Loucy (cell line): ENCODE results near the gene COL23A1.

Experiments used
- H2AFZ ChIP-seq: fragments of 200-600 bp; sonication (generic); 2 replicates; pipeline ENCODE4 v1.6.0; 2016; ENCODE audit warnings: antibody characterized with exemption, mild to moderate bottlenecking, low read length, moderate library complexity
- H3F3A ChIP-seq: fragments of 200-600 bp; 2 replicates; pipeline ENCODE4 v1.6.0; 2016; ENCODE audit warnings: antibody characterized with exemption, low read depth, mild to moderate bottlenecking
- H3K27me3 ChIP-seq: fragments of 200-600 bp; sonication (generic); 2 replicates; pipeline ENCODE4 v1.6.1; 2014; ENCODE audit warnings: low read length, mild to moderate bottlenecking; ENCODE audit not compliant: insufficient read depth, poor library complexity, severe bottlenecking
- H3K36me3 ChIP-seq: fragments of 200-600 bp; sonication (generic); 2 replicates; pipeline ENCODE4 v1.6.1; 2016; ENCODE audit warnings: low read length; ENCODE audit not compliant: insufficient read depth
- H3K4me1 ChIP-seq: fragments of 200-600 bp; sonication (generic); 2 replicates; pipeline ENCODE4 v1.5.1; 2014; ENCODE audit warnings: low read length, mild to moderate bottlenecking; ENCODE audit not compliant: insufficient read depth, poor library complexity, severe bottlenecking
- H3K4me2 ChIP-seq: fragments of 200-600 bp; sonication (generic); 2 replicates; pipeline ENCODE4 v1.6.0; 2014; ENCODE audit warnings: antibody characterized with exemption, low read length, low read depth, mild to moderate bottlenecking; ENCODE audit not compliant: poor library complexity, severe bottlenecking
- H3K4me3 ChIP-seq: fragments of 200-600 bp; sonication (generic); 2 replicates; pipeline ENCODE4 v1.5.1; 2014; ENCODE audit warnings: low read length, mild to moderate bottlenecking, mixed read lengths; ENCODE audit not compliant: poor library complexity, severe bottlenecking
- H3K79me2 ChIP-seq: fragments of 200-600 bp; sonication (generic); 2 replicates; pipeline ENCODE4 v1.6.1; 2014; ENCODE audit warnings: low read length; ENCODE audit not compliant: insufficient read depth
- H3K9ac ChIP-seq: fragments of 200-600 bp; sonication (generic); 2 replicates; pipeline ENCODE4 v1.6.0; 2014; ENCODE audit warnings: mild to moderate bottlenecking, low read depth, low read length, moderate library complexity; ENCODE audit not compliant: poor library complexity, severe bottlenecking
- H3K9me2 ChIP-seq: fragments of 200-600 bp; sonication (generic); replicated peaks from 2 replicates; pipeline ENCODE4 v1.6.1; 2016; ENCODE audit warnings: low read depth, low read length, mixed read lengths
- H3K9me3 ChIP-seq: fragments of 200-600 bp; sonication (generic); 2 replicates; pipeline ENCODE4 v1.6.1; 2014; ENCODE audit warnings: mild to moderate bottlenecking, antibody characterized with exemption, low read length, low read depth; ENCODE audit not compliant: insufficient read depth
- H4K20me1 ChIP-seq: fragments of 200-600 bp; sonication (generic); 2 replicates; pipeline ENCODE4 v1.6.0; 2014; ENCODE audit warnings: antibody characterized with exemption, low read length, mild to moderate bottlenecking; ENCODE audit not compliant: insufficient read depth, poor library complexity, severe bottlenecking
- EZH2phosphoT487 ChIP-seq: fragments of 200-600 bp; IDR thresholded peaks from 2 replicates; pipeline ENCODE4 v1.6.1; 2018; ENCODE audit warnings: antibody characterized with exemption, mild to moderate bottlenecking, moderate library complexity, borderline replicate concordance
- TF ChIP-seq, protein P1 (sequence below): fragments of 200-600 bp; sonication (generic); conservative IDR thresholded peaks from 2 replicates; pipeline ENCODE4 v1.5.1; 2014; ENCODE audit warnings: mild to moderate bottlenecking, antibody characterized with exemption, low read length

The COL23A1 gene

GRCh38 chr5:178244576-178244975, 345.6 kb downstream of the COL23A1 start:
- no peaks in the 10 kb centered on the region for H3K4me1 ChIP-seq

GRCh38 chr5:178242416-178242815, 347.8 kb downstream of the COL23A1 start:
- no peaks in the 10 kb centered on the region for H3K9me3 ChIP-seq
- TF ChIP-seq, protein P1, sequence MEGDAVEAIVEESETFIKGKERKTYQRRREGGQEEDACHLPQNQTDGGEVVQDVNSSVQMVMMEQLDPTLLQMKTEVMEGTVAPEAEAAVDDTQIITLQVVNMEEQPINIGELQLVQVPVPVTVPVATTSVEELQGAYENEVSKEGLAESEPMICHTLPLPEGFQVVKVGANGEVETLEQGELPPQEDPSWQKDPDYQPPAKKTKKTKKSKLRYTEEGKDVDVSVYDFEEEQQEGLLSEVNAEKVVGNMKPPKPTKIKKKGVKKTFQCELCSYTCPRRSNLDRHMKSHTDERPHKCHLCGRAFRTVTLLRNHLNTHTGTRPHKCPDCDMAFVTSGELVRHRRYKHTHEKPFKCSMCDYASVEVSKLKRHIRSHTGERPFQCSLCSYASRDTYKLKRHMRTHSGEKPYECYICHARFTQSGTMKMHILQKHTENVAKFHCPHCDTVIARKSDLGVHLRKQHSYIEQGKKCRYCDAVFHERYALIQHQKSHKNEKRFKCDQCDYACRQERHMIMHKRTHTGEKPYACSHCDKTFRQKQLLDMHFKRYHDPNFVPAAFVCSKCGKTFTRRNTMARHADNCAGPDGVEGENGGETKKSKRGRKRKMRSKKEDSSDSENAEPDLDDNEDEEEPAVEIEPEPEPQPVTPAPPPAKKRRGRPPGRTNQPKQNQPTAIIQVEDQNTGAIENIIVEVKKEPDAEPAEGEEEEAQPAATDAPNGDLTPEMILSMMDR = no peak
- TF ChIP-seq EZH2phosphoT487 = no peak

More at GRCh38 chr5:178244576-178244975, 345.6 kb downstream of the COL23A1 start:
- H3K27me3 ChIP-seq = no peaks in the 10 kb centered on the region
- H3K4me2 ChIP-seq = no peak overlapping the region
- H3K9me2 ChIP-seq = no peaks in the 10 kb centered on the region
- H3F3A ChIP-seq = no peaks in the 10 kb centered on the region
- H4K20me1 ChIP-seq = no peaks in the 10 kb centered on the region
- no peaks in the 10 kb centered on the region for H3K79me2 ChIP-seq
- H3K4me3 ChIP-seq = no peak overlapping the region
- TF ChIP-seq, protein P1 = no peak
- no peak for TF ChIP-seq EZH2phosphoT487
- H3K36me3 ChIP-seq = no peaks in the 10 kb centered on the region
- no peaks in the 10 kb centered on the region for H3K9me3 ChIP-seq
- no peak overlapping the region for H2AFZ ChIP-seq
- no peak overlapping the region for H3K9ac ChIP-seq

DNA sequence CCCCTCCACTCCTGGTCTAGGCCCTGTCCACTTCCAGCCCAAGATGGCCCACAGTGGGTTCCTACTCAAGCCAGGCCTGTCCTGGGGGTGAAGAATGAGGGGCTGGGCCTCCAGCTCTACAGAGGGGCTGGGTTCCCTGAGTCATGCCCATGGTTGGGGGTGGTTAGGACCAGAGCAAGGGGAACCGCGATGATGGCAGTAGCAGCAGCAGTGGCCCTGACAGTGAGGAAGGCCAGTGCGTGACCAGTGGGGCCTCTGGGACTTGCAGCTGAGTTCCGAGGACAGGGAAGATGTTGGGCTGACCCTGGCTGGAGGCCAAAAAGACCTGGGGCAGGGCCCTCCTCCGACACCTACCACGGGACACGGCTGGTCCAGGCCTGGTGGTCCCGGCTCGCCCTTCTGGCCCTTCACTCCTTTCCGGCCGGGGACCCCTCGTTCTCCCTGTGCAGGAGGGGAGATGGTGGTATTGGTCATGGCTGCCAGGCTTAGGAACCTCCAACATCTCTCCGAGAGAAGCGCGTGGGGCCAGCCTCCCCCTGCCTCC, 348.4 kb downstream of the COL23A1 start:
- Histone ChIP-seq H3K27me3 (no peaks in the 10 kb centered on the region), H3F3A (no peaks in the 10 kb centered on the region), H3K9me3 (no peaks in the 10 kb centered on the region), H2AFZ (no peak overlapping the region), H3K9ac (no peak overlapping the region), H3K79me2 (no peaks in the 10 kb centered on the region), H3K9me2 (no peaks in the 10 kb centered on the region), H4K20me1 (no peaks in the 10 kb centered on the region), H3K36me3 (no peaks in the 10 kb centered on the region), H3K4me3 (no peak overlapping the region), H3K4me2 (no peak overlapping the region), H3K4me1 (peaks cover 13% of the 10 kb centered on the region)
- TF ChIP-seq, protein P1 = no peak
- no peak for TF ChIP-seq EZH2phosphoT487

More at GRCh38 chr5:178242416-178242815, 347.8 kb downstream of the COL23A1 start:
- Histone ChIP-seq H3K9ac (no peak overlapping the region), H3K4me2 (no peak overlapping the region), H3K27me3 (no peaks in the 10 kb centered on the region), H4K20me1 (no peaks in the 10 kb centered on the region), H3F3A (no peaks in the 10 kb centered on the region), H3K4me3 (no peak overlapping the region), H3K36me3 (no peaks in the 10 kb centered on the region), H3K79me2 (no peaks in the 10 kb centered on the region), H2AFZ (no peak overlapping the region), H3K9me2 (no peaks in the 10 kb centered on the region), H3K4me1 (peaks cover 13% of the 10 kb centered on the region)
